GM06990 (cell line): Measurements from ENCODE around the gene COL4A5.
"Not testable (repeated sequence)": the region's sequence is repeated elsewhere in the genome, so short reads cannot be mapped to it uniquely, and the experiment has no call there.

Source experiments
- DNase-seq: peaks from one replicate; pipeline ENCODE4 v3.0.0-alpha.2; 2011; ENCODE audit not compliant: insufficient read length; ENCODE audit errors: extremely low read depth
- H3K27me3 ChIP-seq: replicated peaks from 2 replicates; pipeline ENCODE4 v1.6.0; 2011; ENCODE audit warnings: low read length; ENCODE audit not compliant: control insufficient read depth, insufficient read depth
- H3K36me3 ChIP-seq: 2 replicates; pipeline ENCODE4 v1.5.1; 2011; ENCODE audit warnings: low read length; ENCODE audit not compliant: control insufficient read depth, insufficient read depth
- H3K4me3 ChIP-seq: replicated peaks from 2 replicates; pipeline ENCODE4 v1.5.1; 2011; ENCODE audit warnings: low read depth, mild to moderate bottlenecking, control low read depth, low read length
- TF ChIP-seq, protein P1 (sequence below): IDR thresholded peaks from 2 replicates; pipeline ENCODE4 v1.5.1; 2011; ENCODE audit warnings: low read length, control low read depth, mild to moderate bottlenecking, inconsistent platforms; ENCODE audit not compliant: insufficient read depth, poor library complexity, severe bottlenecking

The COL4A5 gene

DNA sequence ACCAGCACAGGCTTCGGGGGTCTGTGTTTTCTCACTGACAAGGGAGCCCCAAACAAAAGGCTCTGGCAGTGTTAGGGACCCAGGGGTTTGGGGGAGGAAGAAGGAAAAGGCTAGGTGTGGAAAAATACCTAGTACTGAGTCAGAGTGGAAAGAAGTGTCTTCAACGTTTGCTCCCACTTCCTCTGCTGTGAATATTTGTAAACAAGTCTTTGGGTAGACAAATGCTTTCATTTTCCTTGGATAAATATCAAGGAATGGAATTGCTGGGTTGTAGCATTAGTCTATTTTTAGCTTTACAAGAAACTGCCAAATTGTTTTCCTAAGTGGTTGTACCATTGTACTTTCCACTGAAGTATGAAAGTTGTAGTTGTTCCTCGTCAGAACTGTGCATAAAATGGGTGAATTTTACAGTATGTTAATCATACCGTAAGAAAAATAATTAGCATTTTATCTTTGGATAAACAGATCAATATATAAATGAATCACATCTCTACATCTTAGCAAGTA, 17.4 kb downstream of the COL4A5 start:
- no peaks in the 10 kb centered on the region for H3K27me3 ChIP-seq
- no peaks in the 10 kb centered on the region for H3K36me3 ChIP-seq
- H3K4me3 ChIP-seq = no peak overlapping the region
- no peak for DNase-seq
- TF ChIP-seq, protein P1, sequence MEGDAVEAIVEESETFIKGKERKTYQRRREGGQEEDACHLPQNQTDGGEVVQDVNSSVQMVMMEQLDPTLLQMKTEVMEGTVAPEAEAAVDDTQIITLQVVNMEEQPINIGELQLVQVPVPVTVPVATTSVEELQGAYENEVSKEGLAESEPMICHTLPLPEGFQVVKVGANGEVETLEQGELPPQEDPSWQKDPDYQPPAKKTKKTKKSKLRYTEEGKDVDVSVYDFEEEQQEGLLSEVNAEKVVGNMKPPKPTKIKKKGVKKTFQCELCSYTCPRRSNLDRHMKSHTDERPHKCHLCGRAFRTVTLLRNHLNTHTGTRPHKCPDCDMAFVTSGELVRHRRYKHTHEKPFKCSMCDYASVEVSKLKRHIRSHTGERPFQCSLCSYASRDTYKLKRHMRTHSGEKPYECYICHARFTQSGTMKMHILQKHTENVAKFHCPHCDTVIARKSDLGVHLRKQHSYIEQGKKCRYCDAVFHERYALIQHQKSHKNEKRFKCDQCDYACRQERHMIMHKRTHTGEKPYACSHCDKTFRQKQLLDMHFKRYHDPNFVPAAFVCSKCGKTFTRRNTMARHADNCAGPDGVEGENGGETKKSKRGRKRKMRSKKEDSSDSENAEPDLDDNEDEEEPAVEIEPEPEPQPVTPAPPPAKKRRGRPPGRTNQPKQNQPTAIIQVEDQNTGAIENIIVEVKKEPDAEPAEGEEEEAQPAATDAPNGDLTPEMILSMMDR = no peak

DNA sequence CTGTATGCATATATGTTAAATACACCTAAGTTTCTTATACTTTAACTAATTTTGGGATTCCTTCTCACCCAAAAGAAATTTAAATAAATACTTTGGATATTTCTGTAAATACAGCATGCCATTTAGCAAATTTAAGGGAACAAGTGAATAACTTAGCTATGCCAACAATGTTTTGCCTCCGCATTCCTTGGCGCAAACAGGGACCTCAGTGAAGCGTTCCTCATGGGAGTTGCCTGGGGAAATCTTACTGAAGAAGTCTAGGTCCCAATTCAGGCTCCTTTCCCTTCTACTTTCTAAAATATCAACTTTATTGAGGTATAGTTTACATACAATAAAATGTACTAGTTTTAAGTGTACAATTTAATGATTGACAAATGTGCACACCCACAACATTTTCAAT, 25.0 kb downstream of the COL4A5 start:
- TF ChIP-seq, protein P1 = no peak
- no peak for DNase-seq
- H3K27me3 ChIP-seq = no peaks in the 10 kb centered on the region
- no peaks in the 10 kb centered on the region for H3K36me3 ChIP-seq
- H3K4me3 ChIP-seq = no peak overlapping the region

DNA sequence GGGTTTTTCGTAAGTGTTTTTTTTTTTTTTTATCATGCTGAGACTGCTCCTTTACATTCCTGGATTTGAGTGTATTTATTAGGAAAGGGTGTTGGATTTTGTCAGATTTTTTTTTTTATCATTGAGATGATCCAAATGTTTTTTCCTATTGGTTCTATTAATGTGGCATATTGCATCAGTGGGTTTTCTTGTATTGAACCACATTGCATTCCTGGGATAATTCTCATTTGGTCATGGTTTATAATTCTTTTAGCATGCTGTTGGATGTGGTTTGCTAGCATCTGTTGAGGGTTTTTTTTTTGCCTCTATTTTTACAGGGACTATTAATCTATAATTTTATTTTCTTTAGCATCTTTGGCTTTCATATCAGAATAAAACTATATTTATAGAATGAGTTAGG, 28.8 kb downstream of the COL4A5 start:
- H3K27me3 ChIP-seq = no peaks in the 10 kb centered on the region
- DNase-seq = no peak
- TF ChIP-seq, protein P1 = no peak

DNA sequence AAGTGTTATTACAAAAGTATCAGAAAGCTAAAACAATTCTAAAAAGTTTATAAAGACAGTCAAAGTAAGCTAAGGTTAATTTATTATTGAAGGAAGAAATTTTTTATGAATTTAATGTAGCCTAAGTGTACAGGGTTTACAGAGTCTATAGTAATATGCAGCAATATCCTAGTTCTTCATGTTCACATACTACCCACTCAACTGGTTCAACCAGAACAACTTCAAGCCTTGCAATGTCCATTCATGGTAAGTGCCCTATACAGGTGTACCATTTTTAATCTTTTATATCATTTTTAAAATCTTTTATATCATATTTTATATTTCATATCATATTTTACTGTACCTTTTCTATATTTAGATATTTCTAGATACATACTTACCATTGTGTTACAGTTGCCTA, 34.3 kb downstream of the COL4A5 start:
- TF ChIP-seq, protein P1 = no peak
- no peak for DNase-seq
- H3K4me3 ChIP-seq = no peak overlapping the region
- H3K27me3 ChIP-seq = no peaks in the 10 kb centered on the region
- H3K36me3 ChIP-seq = no peaks in the 10 kb centered on the region

More for the DNA sequence above, 28.8 kb downstream of the COL4A5 start:
- H3K4me3 ChIP-seq = no peak overlapping the region
- no peaks in the 10 kb centered on the region for H3K36me3 ChIP-seq

DNA sequence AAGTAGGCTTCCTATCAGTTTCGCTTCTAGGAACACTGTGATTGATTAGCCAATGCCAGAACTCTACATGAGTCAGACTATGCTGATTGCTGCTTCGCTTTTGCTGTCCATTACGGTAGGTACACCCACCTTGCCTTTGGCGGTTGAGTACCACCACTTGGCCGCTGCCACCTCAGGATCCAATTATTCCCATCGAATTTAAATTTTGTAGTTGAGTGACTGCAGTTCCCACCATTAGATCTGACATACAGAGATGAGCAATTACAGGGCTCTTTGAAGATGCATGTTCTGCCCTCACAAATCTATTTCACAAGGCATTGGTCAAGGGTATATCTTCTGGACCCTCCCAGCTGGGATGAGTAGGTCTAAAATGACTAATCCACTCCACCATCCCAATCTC, 41.9 kb downstream of the COL4A5 start:
- not testable (repeated sequence) for H3K36me3 ChIP-seq, H3K27me3 ChIP-seq, DNase-seq, H3K4me3 ChIP-seq

DNA sequence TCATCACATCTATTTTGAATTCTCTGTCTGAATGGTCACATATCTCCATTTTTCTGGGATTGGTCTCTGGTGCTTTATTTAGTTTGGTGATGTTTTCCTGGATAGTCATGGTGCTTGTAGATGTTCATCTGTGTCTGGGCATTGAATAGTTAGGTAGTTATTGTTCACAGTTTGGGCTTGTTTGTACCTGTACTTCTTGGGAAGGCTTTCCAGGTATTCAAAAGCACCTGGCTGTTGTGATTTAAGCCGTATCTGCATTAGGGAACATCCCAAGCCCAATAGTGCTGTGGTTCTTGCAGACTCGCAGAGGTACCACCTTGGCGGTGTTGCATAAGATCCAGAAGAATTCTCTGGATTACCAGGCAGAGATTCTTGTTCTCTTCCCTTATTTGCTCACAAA, 44.6 kb downstream of the COL4A5 start:
- DNase-seq = no peak

More for the DNA sequence above, 44.6 kb downstream of the COL4A5 start:
- Histone ChIP-seq H3K4me3 (no peak overlapping the region), H3K27me3 (no peaks in the 10 kb centered on the region), H3K36me3 (no peaks in the 10 kb centered on the region)
- TF ChIP-seq, protein P1 = no peak
